Hepatocyte (in vitro differentiated cells): ENCODE results near the gene LDLRAD2. TPM values are rescaled to one million over a fixed set of nuclear protein-coding genes. Genes with fewer than 3 reads are reported as not detected.
"Not testable (repeated sequence)": the region's sequence is repeated elsewhere in the genome, so short reads cannot be mapped to it uniquely, and the experiment has no call there.

Experiments used
- DNase-seq: peaks from one replicate; pipeline ENCODE4 v3.0.0-alpha.2; 2016; ENCODE audit warnings: low spot score
- H2AFZ ChIP-seq: fragments of 200-600 bp; sonication (generic); 2 replicates; pipeline ENCODE4 v1.6.0; 2016; ENCODE audit warnings: antibody characterized with exemption, mild to moderate bottlenecking
- H3K27ac ChIP-seq: fragments of 200-600 bp; sonication (generic); 2 replicates; pipeline ENCODE4 v1.5.1; 2016; ENCODE audit warnings: mild to moderate bottlenecking
- H3K27me3 ChIP-seq: fragments of 200-600 bp; sonication (generic); 2 replicates; pipeline ENCODE4 v1.6.1; 2016
- H3K36me3 ChIP-seq: fragments of 200-600 bp; sonication (generic); replicated peaks from 2 replicates; pipeline ENCODE4 v1.5.1; 2016; ENCODE audit warnings: low read depth; ENCODE audit not compliant: insufficient read depth
- H3K4me1 ChIP-seq: fragments of 200-600 bp; sonication (generic); 2 replicates; pipeline ENCODE4 v1.5.1; 2016; ENCODE audit warnings: mild to moderate bottlenecking, moderate library complexity; ENCODE audit not compliant: insufficient read depth
- H3K4me2 ChIP-seq: fragments of 200-600 bp; sonication (generic); 2 replicates; pipeline ENCODE4 v1.6.0; 2016
- H3K4me3 ChIP-seq: fragments of 200-600 bp; sonication (generic); 2 replicates; pipeline ENCODE4 v1.5.1; 2016; ENCODE audit warnings: mild to moderate bottlenecking
- H3K79me2 ChIP-seq: fragments of 200-600 bp; sonication (generic); 2 replicates; pipeline ENCODE4 v1.6.0; 2017; ENCODE audit warnings: mild to moderate bottlenecking
- H3K9me2 ChIP-seq: fragments of 200-600 bp; sonication (generic); replicated peaks from 2 replicates; pipeline ENCODE4 v1.6.0; 2017; ENCODE audit warnings: mild to moderate bottlenecking; ENCODE audit not compliant: insufficient read depth
- H3K9me3 ChIP-seq: fragments of 200-600 bp; sonication (generic); 2 replicates; pipeline ENCODE4 v1.5.1; 2016; ENCODE audit warnings: low read depth, mild to moderate bottlenecking
- H4K20me1 ChIP-seq: fragments of 200-600 bp; sonication (generic); 2 replicates; pipeline ENCODE4 v1.6.0; 2016; ENCODE audit warnings: mild to moderate bottlenecking; ENCODE audit not compliant: insufficient read depth, poor library complexity, severe bottlenecking
- EZH2 ChIP-seq: fragments of 200-600 bp; sonication (generic); IDR thresholded peaks from 2 replicates; pipeline ENCODE4 v1.6.1; 2016; ENCODE audit warnings: antibody characterized with exemption, mild to moderate bottlenecking, borderline replicate concordance
- EZH2phosphoT487 ChIP-seq: fragments of 200-600 bp; sonication (generic); IDR thresholded peaks from one replicate; pipeline ENCODE4 v1.6.1; 2018; ENCODE audit warnings: antibody characterized with exemption, mild to moderate bottlenecking, low read depth, moderate library complexity; ENCODE audit not compliant: unreplicated experiment, severe bottlenecking
- WGBS: methylation state at CpG from one replicate; pipeline ENCODE4 v1.1.6; 2016; ENCODE audit warnings: low lambda C conversion rate; ENCODE audit errors: missing lambda C conversion rate; 5-methylcytosine and 5-hydroxymethylcytosine counted together
- polyA plus RNA-seq: library from polyadenylated mRNA; unstranded; fragments of >200 nt; fragmentation: Nextera tagmentation; extraction: Ambion mirVana; gene quantifications from 2 replicates; pipeline ENCODE4 v1.2.1, GENCODE V29; 2016
- total RNA-seq: library from RNA; depleted of rRNA; stranded (reverse); fragments of >200 nt; gene quantifications from 2 replicates; pipeline ENCODE4 v1.2.3, GENCODE V29; 2014
- TF ChIP-seq, protein P1 (sequence below): fragments of 200-600 bp; sonication (generic); IDR thresholded peaks from 2 replicates; pipeline ENCODE4 v1.5.1; 2016; ENCODE audit warnings: antibody characterized with exemption, mild to moderate bottlenecking; ENCODE audit not compliant: poor library complexity

LDLRAD2 gene
- total and polyA plus RNA-seq, 2 experiments from 2014 or later: 0.10 to 8.2 TPM

- Histone ChIP-seq H2AFZ (no peak overlapping the region), H3K27me3 (no peaks in the 10 kb centered on the region), H3K4me3 (no peak overlapping the region), H3K27ac (no peak overlapping the region), H3K9me3 (no peaks in the 10 kb centered on the region), H4K20me1 (no peaks in the 10 kb centered on the region), H3K4me1 (no peaks in the 10 kb centered on the region), H3K9me2 (no peaks in the 10 kb centered on the region), H3K4me2 (no peak overlapping the region), H3K36me3 (no peaks in the 10 kb centered on the region), H3K79me2 (no peaks in the 10 kb centered on the region)
- DNase-seq: no peak
- TF ChIP-seq EZH2phosphoT487: no peak
- TF ChIP-seq, protein P1, sequence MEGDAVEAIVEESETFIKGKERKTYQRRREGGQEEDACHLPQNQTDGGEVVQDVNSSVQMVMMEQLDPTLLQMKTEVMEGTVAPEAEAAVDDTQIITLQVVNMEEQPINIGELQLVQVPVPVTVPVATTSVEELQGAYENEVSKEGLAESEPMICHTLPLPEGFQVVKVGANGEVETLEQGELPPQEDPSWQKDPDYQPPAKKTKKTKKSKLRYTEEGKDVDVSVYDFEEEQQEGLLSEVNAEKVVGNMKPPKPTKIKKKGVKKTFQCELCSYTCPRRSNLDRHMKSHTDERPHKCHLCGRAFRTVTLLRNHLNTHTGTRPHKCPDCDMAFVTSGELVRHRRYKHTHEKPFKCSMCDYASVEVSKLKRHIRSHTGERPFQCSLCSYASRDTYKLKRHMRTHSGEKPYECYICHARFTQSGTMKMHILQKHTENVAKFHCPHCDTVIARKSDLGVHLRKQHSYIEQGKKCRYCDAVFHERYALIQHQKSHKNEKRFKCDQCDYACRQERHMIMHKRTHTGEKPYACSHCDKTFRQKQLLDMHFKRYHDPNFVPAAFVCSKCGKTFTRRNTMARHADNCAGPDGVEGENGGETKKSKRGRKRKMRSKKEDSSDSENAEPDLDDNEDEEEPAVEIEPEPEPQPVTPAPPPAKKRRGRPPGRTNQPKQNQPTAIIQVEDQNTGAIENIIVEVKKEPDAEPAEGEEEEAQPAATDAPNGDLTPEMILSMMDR: no peak
- 96% methylated on average over 7 of the region's 7 CpGs for WGBS
Measured at GRCh38 chr1:21825393-21825792, 13.3 kb downstream of the LDLRAD2 start.

DNA sequence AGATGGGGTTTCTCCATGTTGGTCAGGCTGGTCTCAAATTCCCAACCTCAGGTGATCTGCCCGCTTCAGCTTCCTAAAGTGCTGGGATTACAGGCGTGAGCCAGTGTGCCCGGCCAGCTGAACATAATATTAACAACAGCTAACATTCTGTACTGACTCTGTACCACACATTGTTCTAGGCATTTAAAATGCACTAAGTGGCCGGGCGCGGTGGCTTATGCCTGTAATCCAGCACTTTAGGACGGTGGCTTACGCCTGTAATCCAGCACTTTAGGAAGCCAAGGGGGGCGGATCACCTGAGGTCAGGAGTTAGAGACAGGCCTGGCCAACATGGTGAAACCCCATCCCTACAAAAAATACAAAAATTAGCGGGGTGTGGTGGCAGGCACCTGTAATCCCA lies 14.6 kb downstream of the LDLRAD2 start:
- 93% methylated on average over 10 of the region's 10 CpGs for WGBS
- H3K36me3 ChIP-seq, DNase-seq, H2AFZ ChIP-seq, H3K27ac ChIP-seq, H3K79me2 ChIP-seq, H3K9me3 ChIP-seq, H3K4me3 ChIP-seq, H3K4me1 ChIP-seq, H3K27me3 ChIP-seq, H3K4me2 ChIP-seq, H3K9me2 ChIP-seq, H4K20me1 ChIP-seq: not testable (repeated sequence)

DNA sequence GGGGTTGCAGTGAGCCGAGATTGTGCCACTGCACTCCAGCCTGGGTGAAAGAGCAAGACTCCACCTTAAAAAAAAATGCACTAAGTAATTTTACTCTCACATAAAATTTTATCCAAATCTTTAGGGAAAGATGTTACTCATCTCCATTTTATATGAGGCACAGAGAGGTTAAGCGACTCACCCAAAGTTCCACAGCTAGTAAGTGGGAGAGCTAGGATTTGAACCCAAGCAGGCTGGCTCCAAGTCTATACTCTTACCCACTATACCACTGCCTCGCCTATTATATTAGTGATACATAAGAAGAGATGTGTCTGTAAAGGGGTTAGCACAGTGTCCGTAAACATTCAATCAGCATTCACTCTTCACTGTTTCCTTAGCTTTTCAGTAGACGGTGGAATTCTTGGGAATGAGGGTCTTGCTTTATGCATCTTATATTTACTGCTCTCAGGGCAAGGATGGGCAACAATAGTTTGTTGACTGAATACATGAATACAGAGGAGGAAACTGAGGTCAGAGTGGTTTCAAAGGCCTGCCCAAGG lies 15.1 kb downstream of the LDLRAD2 start:
- H3K27me3 ChIP-seq: no peaks in the 10 kb centered on the region
- H3K9me3 ChIP-seq: no peaks in the 10 kb centered on the region
- H3K79me2 ChIP-seq: no peaks in the 10 kb centered on the region
- H3K4me3 ChIP-seq: no peak overlapping the region
- TF ChIP-seq EZH2phosphoT487 (no peak), EZH2 (no peak)
- TF ChIP-seq, protein P1: no peak
- 96% methylated on average over 5 of the region's 5 CpGs for WGBS
- no peak overlapping the region for H2AFZ ChIP-seq
- H3K9me2 ChIP-seq: no peaks in the 10 kb centered on the region
- H4K20me1 ChIP-seq: no peaks in the 10 kb centered on the region
- DNase-seq: no peak
- no peak overlapping the region for H3K4me2 ChIP-seq
- H3K27ac ChIP-seq: no peak overlapping the region
- no peaks in the 10 kb centered on the region for H3K36me3 ChIP-seq
- H3K4me1 ChIP-seq: no peaks in the 10 kb centered on the region

- TF ChIP-seq EZH2: no peak
- DNase-seq: no peak
- Histone ChIP-seq H3K4me3 (no peak overlapping the region), H3K27me3 (no peaks in the 10 kb centered on the region), H3K27ac (no peak overlapping the region), H3K4me1 (no peaks in the 10 kb centered on the region), H3K9me2 (no peaks in the 10 kb centered on the region), H2AFZ (no peak overlapping the region), H3K36me3 (no peaks in the 10 kb centered on the region), H4K20me1 (no peaks in the 10 kb centered on the region), H3K4me2 (no peak overlapping the region), H3K79me2 (no peaks in the 10 kb centered on the region), H3K9me3 (no peaks in the 10 kb centered on the region)
- 94% methylated on average over 10 of the region's 13 CpGs for WGBS
Measured at GRCh38 chr1:21828075-21828474, 16.0 kb downstream of the LDLRAD2 start.
